ENCODE results near the gene NAA11.

DNA sequence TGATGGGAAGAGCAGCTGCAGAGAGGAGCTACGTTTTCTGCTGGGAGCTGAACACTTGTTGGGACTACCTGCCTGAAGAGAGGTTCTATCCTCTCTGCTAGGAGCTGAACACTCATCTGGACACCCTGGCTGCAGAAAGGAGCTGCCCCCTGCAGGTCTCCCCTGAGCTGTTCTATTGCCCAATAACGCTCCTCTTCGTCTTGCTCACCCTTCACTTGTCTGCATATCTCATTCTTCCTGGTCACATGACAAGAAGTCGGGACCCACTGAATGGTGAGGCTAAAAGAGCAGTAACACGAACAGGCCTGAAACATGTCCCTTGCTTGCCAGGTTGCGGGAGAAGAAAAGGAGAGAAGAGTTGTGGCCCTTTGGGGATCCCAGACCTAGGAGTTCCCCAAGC, 27.8 kb downstream of the NAA11 start:
- TF ChIP-seq, protein P1, sequence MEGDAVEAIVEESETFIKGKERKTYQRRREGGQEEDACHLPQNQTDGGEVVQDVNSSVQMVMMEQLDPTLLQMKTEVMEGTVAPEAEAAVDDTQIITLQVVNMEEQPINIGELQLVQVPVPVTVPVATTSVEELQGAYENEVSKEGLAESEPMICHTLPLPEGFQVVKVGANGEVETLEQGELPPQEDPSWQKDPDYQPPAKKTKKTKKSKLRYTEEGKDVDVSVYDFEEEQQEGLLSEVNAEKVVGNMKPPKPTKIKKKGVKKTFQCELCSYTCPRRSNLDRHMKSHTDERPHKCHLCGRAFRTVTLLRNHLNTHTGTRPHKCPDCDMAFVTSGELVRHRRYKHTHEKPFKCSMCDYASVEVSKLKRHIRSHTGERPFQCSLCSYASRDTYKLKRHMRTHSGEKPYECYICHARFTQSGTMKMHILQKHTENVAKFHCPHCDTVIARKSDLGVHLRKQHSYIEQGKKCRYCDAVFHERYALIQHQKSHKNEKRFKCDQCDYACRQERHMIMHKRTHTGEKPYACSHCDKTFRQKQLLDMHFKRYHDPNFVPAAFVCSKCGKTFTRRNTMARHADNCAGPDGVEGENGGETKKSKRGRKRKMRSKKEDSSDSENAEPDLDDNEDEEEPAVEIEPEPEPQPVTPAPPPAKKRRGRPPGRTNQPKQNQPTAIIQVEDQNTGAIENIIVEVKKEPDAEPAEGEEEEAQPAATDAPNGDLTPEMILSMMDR (IDR thresholded peaks at IDR 0.05; ENCODE audit: low read depth, low read length), result no peak
- TF ChIP-seq POLR2A (IDR thresholded peaks at IDR 0.05; ENCODE audit: extremely low read depth, insufficient read length), result no peak
- no peak for TF ChIP-seq MYC (IDR thresholded peaks at IDR 0.05; ENCODE audit: low read depth, low read length)

All from NB4 (cell line).